Ishikawa (cell line): ENCODE results near the gene SETBP1.

Source experiments
- CEBPB ChIP-seq: IDR thresholded peaks from 2 replicates; pipeline ENCODE4 v1.6.1; 2012
- CREB1 ChIP-seq: IDR thresholded peaks from 2 replicates; pipeline ENCODE4 v1.6.1; 2012; ENCODE audit warnings: low read depth
- EGR1 ChIP-seq: IDR thresholded peaks from 2 replicates; pipeline ENCODE4 v1.6.1; 2012
- EP300 ChIP-seq: IDR thresholded peaks from 2 replicates; pipeline ENCODE4 v1.6.1; 2012; ENCODE audit warnings: borderline replicate concordance
- FOXM1 ChIP-seq: IDR thresholded peaks from 2 replicates; pipeline ENCODE4 v1.6.1; 2012; ENCODE audit warnings: low read depth, borderline replicate concordance
- MAX ChIP-seq: IDR thresholded peaks from 2 replicates; pipeline ENCODE4 v1.6.1; 2012
- NFIC ChIP-seq: IDR thresholded peaks from 2 replicates; pipeline ENCODE4 v1.6.1; 2012
- RAD21 ChIP-seq: IDR thresholded peaks from 2 replicates; pipeline ENCODE4 v1.6.1; 2012; ENCODE audit warnings: low read depth
- REST ChIP-seq: IDR thresholded peaks from 2 replicates; pipeline ENCODE4 v1.6.1; 2012; ENCODE audit warnings: low read depth, mild to moderate bottlenecking
- TAF1 ChIP-seq: IDR thresholded peaks from 2 replicates; pipeline ENCODE4 v1.6.1; 2012; ENCODE audit warnings: low read depth, mild to moderate bottlenecking
- TCF12 ChIP-seq: IDR thresholded peaks from 2 replicates; pipeline ENCODE4 v1.6.1; 2012; ENCODE audit warnings: low read depth
- TEAD4 ChIP-seq: IDR thresholded peaks from 2 replicates; pipeline ENCODE4 v1.6.1; 2012
- USF1 ChIP-seq: IDR thresholded peaks from 2 replicates; pipeline ENCODE4 v1.6.1; 2012
- YY1 ChIP-seq: IDR thresholded peaks from 2 replicates; pipeline ENCODE4 v1.6.1; 2012; ENCODE audit warnings: low read depth
- ZBTB7A ChIP-seq: IDR thresholded peaks from 2 replicates; pipeline ENCODE4 v1.6.1; 2012; ENCODE audit warnings: low read depth

SETBP1 gene

GRCh38 chr18:44942073-44942472, 261.4 kb downstream of the SETBP1 start:
- TF ChIP-seq CREB1 (no peak), MAX (no peak), TAF1 (no peak), CEBPB (no peak), EP300 (no peak), TCF12 (no peak)

- TF ChIP-seq MAX (no peak), CREB1 (no peak), FOXM1 (peak; percentile 88; the same call in 1 of the 2 replicates), NFIC (peak; percentile 95), TCF12 (peak; percentile 93), EGR1 (peak; percentile 57; the same call in 1 of the 2 replicates), TEAD4 (peak; percentile 96), USF1 (no peak), CEBPB (peak; percentile 74), TAF1 (no peak), YY1 (peak; percentile 72; the same call in 1 of the 2 replicates), EP300 (peak; percentile 93), ZBTB7A (no peak), REST (no peak), RAD21 (0 out of 2 replicates have a peak, but pooled peaks have one; percentile 3)
These were observed 262.7 kb downstream of the SETBP1 start for GRCh38 chr18:44943311-44943881.

GRCh38 chr18:44944461-44944860, 263.8 kb downstream of the SETBP1 start:
- no peak for TF ChIP-seq FOXM1
- TF ChIP-seq EP300, result no peak
- TF ChIP-seq ZBTB7A, result no peak
- no peak for TF ChIP-seq TAF1

- peak; percentile 68 for TF ChIP-seq EP300
- TF ChIP-seq NFIC, result peak; percentile 42; the same call in 1 of the 2 replicates
- TF ChIP-seq TCF12, result no peak
- TF ChIP-seq RAD21, result no peak
- TF ChIP-seq EGR1, result no peak
These were observed 265.3 kb downstream of the SETBP1 start for GRCh38 chr18:44945888-44946401.

GRCh38 chr18:44946529-44947113, 265.9 kb downstream of the SETBP1 start:
- TF ChIP-seq YY1, result no peak
- no peak for TF ChIP-seq ZBTB7A
- no peak for TF ChIP-seq TCF12
- TF ChIP-seq NFIC, result no peak
- no peak for TF ChIP-seq EP300
- TF ChIP-seq CREB1, result no peak
- TF ChIP-seq RAD21, result no peak
- no peak for TF ChIP-seq FOXM1
- TF ChIP-seq TEAD4, result no peak
- no peak for TF ChIP-seq MAX
- TF ChIP-seq EGR1, result no peak
- TF ChIP-seq TAF1, result no peak

- TF ChIP-seq CREB1 (no peak), YY1 (no peak), USF1 (no peak), FOXM1 (no peak), TCF12 (no peak), REST (no peak), ZBTB7A (no peak), CEBPB (no peak), TAF1 (no peak), EP300 (no peak), RAD21 (no peak), EGR1 (no peak), MAX (no peak), TEAD4 (no peak), NFIC (no peak)
These were observed 269.3 kb downstream of the SETBP1 start for GRCh38 chr18:44949967-44950366.
